PC-3 (cell line): Measurements from ENCODE around the gene GABRP. TPM values are rescaled to one million over a fixed set of nuclear protein-coding genes. Genes with fewer than 3 reads are reported as not detected.

Source experiments
- ATAC-seq: fragments of 200-7000 bp; cut with Tn5 transposase; 2 replicates; pipeline ENCODE4 v1.9.1; 2020; ENCODE audit warnings: mild to moderate bottlenecking, moderate library complexity
- BruUV-seq: library from RNA; stranded (reverse); fragments of 400-500 nt; replicated peaks from 2 replicates; lab custom pipeline; 2021; lab: Mats Ljungman, UMichigan
- CTCF ChIA-PET: fragments of 300-600 bp; sonication (Branson Sonifier 250); formaldehyde crosslinking; loops from one replicate; lab custom pipeline; 2022; ENCODE audit warnings: antibody characterized with exemption; lab: Charles Lee
- POLR2A ChIA-PET: fragments of 300-600 bp; sonication (Branson Sonifier 250); formaldehyde crosslinking; loops from one replicate; lab custom pipeline; 2022; ENCODE audit warnings: antibody characterized with exemption; ENCODE audit not compliant: unreplicated experiment; lab: Charles Lee
- DNase-seq: peaks from one replicate; pipeline ENCODE4 v3.0.0-alpha.2; 2015
- H2AFZ ChIP-seq: fragments of 300-600 bp; sonication (generic); 2 replicates; pipeline ENCODE4 v1.6.0; 2016; ENCODE audit warnings: antibody characterized with exemption, low read length
- H3F3A ChIP-seq: fragments of 300-600 bp; sonication (generic); one replicate; pipeline ENCODE4 v1.6.0; 2017; ENCODE audit warnings: antibody characterized with exemption, low read length, control low read depth, mild to moderate bottlenecking; ENCODE audit not compliant: unreplicated experiment
- H3K27ac ChIP-seq: fragments of 300-600 bp; sonication (generic); 2 replicates; pipeline ENCODE4 v1.5.1; 2016; ENCODE audit warnings: mild to moderate bottlenecking, low read length
- H3K27me3 ChIP-seq: fragments of 300-600 bp; sonication (generic); 2 replicates; pipeline ENCODE4 v1.6.1; 2016; ENCODE audit warnings: low read length, mixed read lengths
- H3K36me3 ChIP-seq: fragments of 300-600 bp; sonication (generic); 2 replicates; pipeline ENCODE4 v1.6.1; 2016; ENCODE audit warnings: low read depth, mixed run types, low read length, mixed read lengths
- H3K4me1 ChIP-seq: fragments of 300-600 bp; sonication (generic); 2 replicates; pipeline ENCODE4 v1.5.1; 2016; ENCODE audit warnings: low read length; ENCODE audit not compliant: insufficient read depth
- H3K4me2 ChIP-seq: fragments of 300-600 bp; sonication (generic); 2 replicates; pipeline ENCODE4 v1.6.0; 2016; ENCODE audit warnings: low read length
- H3K4me3 ChIP-seq: fragments of 300-600 bp; sonication (generic); 2 replicates; pipeline ENCODE4 v1.5.1; 2016; ENCODE audit warnings: mild to moderate bottlenecking, low read length, mixed read lengths
- H3K79me2 ChIP-seq: fragments of 300-600 bp; sonication (generic); 2 replicates; pipeline ENCODE4 v1.6.1; 2017; ENCODE audit warnings: low read length, mixed read lengths
- H3K9ac ChIP-seq: fragments of 300-600 bp; sonication (generic); 2 replicates; pipeline ENCODE4 v1.6.0; 2016; ENCODE audit warnings: mild to moderate bottlenecking, low read length
- H3K9me2 ChIP-seq: fragments of 300-600 bp; sonication (generic); replicated peaks from 2 replicates; pipeline ENCODE4 v1.6.1; 2016; ENCODE audit warnings: mixed run types, low read length, mixed read lengths
- H3K9me3 ChIP-seq: fragments of 300-600 bp; sonication (generic); 2 replicates; pipeline ENCODE4 v1.6.1; 2016; ENCODE audit warnings: low read length, mixed read lengths
- H4K20me1 ChIP-seq: fragments of 300-600 bp; sonication (generic); 2 replicates; pipeline ENCODE4 v1.6.1; 2016; ENCODE audit warnings: low read length, mixed read lengths
- EZH2 ChIP-seq: fragments of 300-600 bp; sonication (generic); IDR thresholded peaks from one replicate; pipeline ENCODE4 v1.6.1; 2017; ENCODE audit warnings: antibody characterized with exemption, mild to moderate bottlenecking, low read length; ENCODE audit not compliant: unreplicated experiment
- EZH2phosphoT487 ChIP-seq: fragments of 300-600 bp; sonication (generic); IDR thresholded peaks from 2 replicates; pipeline ENCODE4 v1.6.1; 2018; ENCODE audit warnings: mild to moderate bottlenecking, antibody characterized with exemption, low read length, borderline replicate concordance
- intact Hi-C: fragments of 100-400 bp; cut with micrococcal nuclease; formaldehyde crosslinking; loops from 2 replicates; pipeline ENCODE4 v1.9.0; 2023
- total RNA-seq: library from RNA; depleted of rRNA; stranded (reverse); fragments of >200 nt; gene quantifications from 2 replicates; pipeline ENCODE4 v1.2.3, GENCODE V29; 2014; rRNA removed
- TF ChIP-seq, protein P1 (sequence below): fragments of 300-600 bp; sonication (generic); conservative IDR thresholded peaks from 2 replicates; pipeline ENCODE4 v1.5.1; 2017; ENCODE audit warnings: antibody characterized with exemption, low read depth, mild to moderate bottlenecking, low read length

The GABRP gene
- total RNA-seq, 1 experiment from 2014 or later: not detected

DNA sequence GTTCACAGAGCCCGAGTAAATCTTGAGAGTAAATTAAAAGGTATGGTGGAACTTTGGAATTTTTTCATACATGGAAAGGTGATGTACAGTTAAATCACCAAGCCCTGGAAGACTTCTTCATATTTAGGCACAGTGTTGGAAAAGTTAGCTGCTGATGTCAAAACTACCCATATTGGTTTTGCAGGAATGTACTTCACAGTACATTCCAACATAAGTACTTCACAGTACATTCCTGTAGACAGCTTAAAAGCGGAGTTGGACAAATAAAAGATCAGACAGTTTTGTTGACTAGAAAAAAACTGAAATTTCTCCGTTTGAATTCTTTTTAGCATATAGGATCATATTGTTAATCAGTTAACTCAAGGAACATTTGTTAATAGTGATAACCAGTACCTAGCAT lies 80.1 kb downstream of the GABRP start:
- Histone ChIP-seq H3K4me2 (no peak overlapping the region), H3K79me2 (peaks cover 19% of the 10 kb centered on the region), H3K9me3 (peaks cover 7% of the 10 kb centered on the region; the same call in 1 of the 2 replicates), H3K27ac (no peak overlapping the region), H3K4me1 (peaks cover 6% of the 10 kb centered on the region; the same call in 1 of the 2 replicates), H3K9me2 (no peaks in the 10 kb centered on the region), H3K4me3 (no peak overlapping the region), H3K27me3 (no peaks in the 10 kb centered on the region), H4K20me1 (no peaks in the 10 kb centered on the region), H3F3A (no peaks in the 10 kb centered on the region), H3K9ac (no peak overlapping the region), H2AFZ (no peak overlapping the region), H3K36me3 (no peaks in the 10 kb centered on the region)
- ATAC-seq (no peak), DNase-seq (no peak)
- POLR2A ChIA-PET: no interaction called here
- CTCF ChIA-PET: no interaction called here
- BruUV-seq: no TSS peak
- intact Hi-C loops: loop anchor here (2.0 to 5.0 kb wide), 2 partner anchors 29 to 44 kb away; no protein-coding TSS in a partner anchor
- no peak for TF ChIP-seq EZH2
- TF ChIP-seq, protein P1, sequence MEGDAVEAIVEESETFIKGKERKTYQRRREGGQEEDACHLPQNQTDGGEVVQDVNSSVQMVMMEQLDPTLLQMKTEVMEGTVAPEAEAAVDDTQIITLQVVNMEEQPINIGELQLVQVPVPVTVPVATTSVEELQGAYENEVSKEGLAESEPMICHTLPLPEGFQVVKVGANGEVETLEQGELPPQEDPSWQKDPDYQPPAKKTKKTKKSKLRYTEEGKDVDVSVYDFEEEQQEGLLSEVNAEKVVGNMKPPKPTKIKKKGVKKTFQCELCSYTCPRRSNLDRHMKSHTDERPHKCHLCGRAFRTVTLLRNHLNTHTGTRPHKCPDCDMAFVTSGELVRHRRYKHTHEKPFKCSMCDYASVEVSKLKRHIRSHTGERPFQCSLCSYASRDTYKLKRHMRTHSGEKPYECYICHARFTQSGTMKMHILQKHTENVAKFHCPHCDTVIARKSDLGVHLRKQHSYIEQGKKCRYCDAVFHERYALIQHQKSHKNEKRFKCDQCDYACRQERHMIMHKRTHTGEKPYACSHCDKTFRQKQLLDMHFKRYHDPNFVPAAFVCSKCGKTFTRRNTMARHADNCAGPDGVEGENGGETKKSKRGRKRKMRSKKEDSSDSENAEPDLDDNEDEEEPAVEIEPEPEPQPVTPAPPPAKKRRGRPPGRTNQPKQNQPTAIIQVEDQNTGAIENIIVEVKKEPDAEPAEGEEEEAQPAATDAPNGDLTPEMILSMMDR: no peak
- TF ChIP-seq EZH2phosphoT487: no peak

Other genes with a start within 250 kb of the GABRP start
- 6.0 and 19.3 TPM in 2 replicates for gene RANBP17, start 78.3 kb downstream of the GABRP start, total RNA-seq